IPS-20b (cell line): ENCODE results near the gene KLHL7.
A peak's percentile ranks its signal among the peaks of the same experiment; 100 is the strongest.

Experiments
- H3K27ac ChIP-seq: one replicate; pipeline ENCODE4 v1.5.1; 2013; ENCODE audit warnings: low read length
- H3K27me3 ChIP-seq: 2 replicates; pipeline ENCODE4 v1.6.1; 2013; ENCODE audit warnings: mild to moderate bottlenecking, low read length, inconsistent platforms; ENCODE audit not compliant: insufficient read depth
- H3K36me3 ChIP-seq: 2 replicates; pipeline ENCODE4 v1.6.1; 2013; ENCODE audit warnings: low read depth, mild to moderate bottlenecking, inconsistent platforms, low read length, moderate library complexity; ENCODE audit not compliant: insufficient read depth
- H3K4me1 ChIP-seq: 2 replicates; pipeline ENCODE4 v1.6.1; 2013; ENCODE audit warnings: mild to moderate bottlenecking, control low read depth, inconsistent platforms, low read length, moderate library complexity; ENCODE audit not compliant: insufficient read depth
- H3K4me3 ChIP-seq: 2 replicates; pipeline ENCODE4 v1.5.1; 2013; ENCODE audit warnings: mild to moderate bottlenecking, low read length, inconsistent platforms
- H3K9ac ChIP-seq: 2 replicates; pipeline ENCODE4 v1.6.1; 2013; ENCODE audit warnings: low read depth, mild to moderate bottlenecking, inconsistent platforms, low read length, moderate library complexity
- H3K9me3 ChIP-seq: 2 replicates; pipeline ENCODE4 v1.6.1; 2013; ENCODE audit warnings: mild to moderate bottlenecking, low read depth, low read length, inconsistent platforms; ENCODE audit not compliant: insufficient read depth

The KLHL7 gene

DNA sequence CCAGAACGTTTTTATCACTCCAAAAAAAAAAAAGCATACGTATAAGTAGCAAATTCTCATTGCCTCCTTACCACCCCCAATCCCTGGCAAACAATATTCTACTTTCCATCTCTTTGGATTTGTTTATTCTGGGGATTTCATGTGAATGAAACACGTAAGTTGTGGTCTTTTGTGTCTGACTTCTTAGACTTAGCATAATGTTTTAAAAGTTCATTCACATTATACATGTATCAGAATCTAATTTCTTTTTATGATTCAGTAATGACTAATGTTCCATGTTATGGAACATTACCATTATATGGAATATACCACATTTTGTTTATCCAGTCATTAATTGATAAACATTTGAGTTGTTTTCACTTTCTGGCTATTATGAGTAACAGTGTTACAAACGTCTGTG lies 12.5 kb upstream of the KLHL7 start:
- H3K27ac ChIP-seq, result no peak overlapping the region
- H3K9me3 ChIP-seq, result no peaks in the 10 kb centered on the region
- H3K27me3 ChIP-seq, result no peaks in the 10 kb centered on the region
- H3K9ac ChIP-seq, result no peak overlapping the region
- no peaks in the 10 kb centered on the region for H3K36me3 ChIP-seq
- no peaks in the 10 kb centered on the region for H3K4me1 ChIP-seq
- no peak overlapping the region for H3K4me3 ChIP-seq

DNA sequence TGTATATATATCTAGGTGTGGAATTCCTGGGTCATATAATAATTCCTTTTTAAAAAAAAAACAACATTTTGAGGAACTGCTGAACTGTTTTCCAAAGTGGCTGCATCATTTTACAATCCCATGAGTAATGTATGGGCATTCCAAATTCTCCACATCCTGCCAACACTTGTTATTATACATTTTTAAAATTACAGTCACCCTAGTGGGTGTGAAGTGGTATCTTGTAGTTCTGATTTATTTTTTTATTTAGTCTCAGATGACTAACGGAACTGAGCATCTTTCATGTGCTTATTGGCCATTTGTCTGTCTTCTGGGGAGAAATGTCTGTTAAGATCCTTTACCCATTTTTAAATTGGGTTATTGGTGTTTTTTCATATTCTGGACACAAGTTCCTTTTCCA lies 12.0 kb upstream of the KLHL7 start:
- Histone ChIP-seq H3K4me1 (no peaks in the 10 kb centered on the region), H3K27me3 (no peaks in the 10 kb centered on the region), H3K9me3 (no peaks in the 10 kb centered on the region), H3K36me3 (no peaks in the 10 kb centered on the region), H3K9ac (no peak overlapping the region), H3K27ac (no peak overlapping the region), H3K4me3 (no peak overlapping the region)

DNA sequence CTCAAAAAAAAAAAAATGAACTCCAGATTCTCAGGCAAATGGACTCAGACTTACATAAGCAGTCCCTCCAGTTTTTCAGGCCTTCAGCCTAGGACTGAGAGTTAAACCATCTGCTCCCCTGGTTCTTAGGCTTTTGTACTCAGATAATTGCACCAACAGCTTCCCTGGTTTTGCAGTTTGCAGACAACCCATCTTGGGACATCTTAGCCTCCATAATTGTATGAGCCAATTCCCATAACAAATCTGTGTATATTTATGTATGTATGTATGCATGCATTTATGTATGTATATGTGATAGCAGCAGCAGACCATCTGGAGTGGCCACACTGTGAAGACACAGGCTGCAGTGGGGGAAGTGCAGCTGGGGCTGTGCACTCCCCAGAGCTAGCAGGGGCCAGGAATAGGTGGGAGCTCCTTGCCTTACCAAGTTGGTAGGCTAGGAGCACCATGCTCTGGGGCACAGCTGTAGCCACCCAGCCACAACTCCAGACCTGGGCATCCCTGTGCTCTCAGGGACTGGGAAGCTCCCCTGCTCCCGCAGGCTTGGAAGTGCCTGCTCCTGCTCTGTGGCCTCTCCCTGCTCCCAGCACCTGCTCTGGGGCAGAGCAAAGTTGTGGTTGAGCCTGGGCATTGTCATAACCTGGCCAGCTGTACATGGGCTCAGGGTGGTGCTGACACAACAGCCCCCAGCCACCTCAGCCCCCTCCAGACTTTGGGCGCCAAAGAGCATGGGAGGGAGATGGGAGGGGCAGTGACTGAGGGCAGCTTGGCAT lies 8.9 kb upstream of the KLHL7 start:
- Histone ChIP-seq H3K36me3 (no peaks in the 10 kb centered on the region), H3K4me3 (no peak overlapping the region), H3K9me3 (no peaks in the 10 kb centered on the region), H3K9ac (no peak overlapping the region), H3K4me1 (no peaks in the 10 kb centered on the region), H3K27me3 (no peaks in the 10 kb centered on the region), H3K27ac (no peak overlapping the region)

DNA sequence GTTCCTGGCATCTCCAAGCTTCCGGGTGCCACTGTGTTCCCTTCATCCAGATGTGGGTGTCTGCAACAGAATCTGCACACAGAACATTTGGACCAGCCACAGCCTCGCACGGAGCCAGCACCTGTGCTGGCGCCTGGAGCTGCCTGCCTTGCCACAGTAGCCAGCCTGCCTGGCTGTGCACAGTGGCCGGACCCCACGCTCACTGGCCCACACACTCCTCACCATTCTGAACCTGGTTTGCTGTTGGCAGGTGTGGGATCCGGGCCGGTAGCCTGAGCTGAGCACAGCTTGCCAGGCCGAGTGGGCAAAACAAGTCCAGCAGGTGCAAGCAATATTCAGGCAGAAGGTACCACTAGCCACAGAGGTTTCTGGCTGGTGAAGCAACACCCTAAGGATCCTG lies 7.6 kb upstream of the KLHL7 start:
- no peaks in the 10 kb centered on the region for H3K4me1 ChIP-seq
- H3K27ac ChIP-seq, result no peak overlapping the region
- no peak overlapping the region for H3K9ac ChIP-seq
- H3K27me3 ChIP-seq, result no peaks in the 10 kb centered on the region
- no peaks in the 10 kb centered on the region for H3K36me3 ChIP-seq
- no peak overlapping the region for H3K4me3 ChIP-seq
- no peaks in the 10 kb centered on the region for H3K9me3 ChIP-seq

DNA sequence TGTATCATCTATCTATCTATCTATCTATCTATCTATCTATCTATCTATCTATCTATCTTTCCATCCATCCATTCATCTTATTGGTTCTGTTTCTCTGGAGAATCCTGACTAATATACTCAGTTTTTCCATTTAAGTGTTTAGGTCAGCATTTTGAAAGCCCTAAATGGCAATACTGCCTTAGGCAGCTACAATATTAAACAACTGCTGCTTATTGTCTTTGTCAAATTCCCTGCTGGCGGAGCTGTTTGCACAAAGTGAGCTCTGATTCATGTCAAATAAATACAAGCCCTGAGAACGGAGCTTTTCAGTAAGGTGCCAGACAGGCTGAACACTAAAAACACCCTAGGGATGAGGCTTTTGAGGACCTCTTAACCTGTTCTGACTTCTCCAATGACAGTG lies 7.1 kb upstream of the KLHL7 start:
- Histone ChIP-seq H3K27me3 (no peaks in the 10 kb centered on the region), H3K27ac (no peak overlapping the region), H3K9ac (no peak overlapping the region), H3K36me3 (no peaks in the 10 kb centered on the region), H3K9me3 (no peaks in the 10 kb centered on the region), H3K4me1 (no peaks in the 10 kb centered on the region), H3K4me3 (no peak overlapping the region)

DNA sequence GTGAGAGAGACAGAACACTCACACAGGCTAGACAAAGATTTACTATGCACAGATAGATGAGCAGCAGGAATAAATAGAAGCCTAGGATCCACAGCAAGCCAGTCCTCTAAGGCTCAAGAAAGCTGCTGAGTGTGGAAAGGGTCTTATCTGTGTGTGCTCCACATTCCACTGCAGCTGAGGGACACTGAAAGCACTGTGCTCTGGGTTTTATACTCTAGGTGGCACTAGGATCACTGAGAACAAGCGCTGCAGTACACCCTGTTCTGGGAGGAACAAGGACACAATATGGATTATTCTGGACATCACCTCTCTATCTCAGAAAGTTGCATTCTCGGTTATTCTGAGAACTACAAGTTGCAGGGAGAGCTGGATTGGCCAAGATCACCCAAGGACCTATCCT lies 4.9 kb upstream of the KLHL7 start:
- Histone ChIP-seq H3K4me1 (no peaks in the 10 kb centered on the region), H3K27me3 (no peaks in the 10 kb centered on the region), H3K4me3 (no peak overlapping the region), H3K27ac (no peak overlapping the region), H3K9ac (no peak overlapping the region), H3K36me3 (no peaks in the 10 kb centered on the region), H3K9me3 (no peaks in the 10 kb centered on the region)

DNA sequence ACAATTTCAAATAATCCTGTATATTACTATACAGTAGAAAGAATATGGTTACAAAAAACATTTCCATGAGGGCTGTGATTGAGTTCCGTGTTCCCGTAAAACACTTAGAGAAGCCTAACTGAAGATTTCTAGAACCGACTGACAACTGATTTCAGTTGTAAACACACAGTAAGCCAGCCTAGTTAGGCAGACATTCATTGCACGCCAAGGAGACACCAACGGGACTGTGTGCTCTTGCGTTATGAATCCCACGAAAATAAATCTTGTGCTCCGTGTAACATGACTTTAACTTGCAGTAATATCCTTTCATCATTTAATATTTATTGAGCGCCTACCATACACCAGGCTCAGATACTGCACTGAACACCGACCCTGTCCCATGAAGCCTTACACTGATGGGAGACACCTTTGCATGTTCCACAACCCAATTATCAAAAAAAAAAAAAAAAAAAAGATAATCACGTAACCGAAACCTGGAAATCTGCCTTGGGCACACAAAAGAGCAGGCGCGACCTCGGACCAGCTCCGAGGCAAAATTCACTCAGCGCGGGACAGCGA lies 420 bp upstream of the KLHL7 start:
- H3K27ac ChIP-seq, result no peak overlapping the region
- no peaks in the 10 kb centered on the region; the same call in 1 of the 2 replicates for H3K36me3 ChIP-seq

DNA sequence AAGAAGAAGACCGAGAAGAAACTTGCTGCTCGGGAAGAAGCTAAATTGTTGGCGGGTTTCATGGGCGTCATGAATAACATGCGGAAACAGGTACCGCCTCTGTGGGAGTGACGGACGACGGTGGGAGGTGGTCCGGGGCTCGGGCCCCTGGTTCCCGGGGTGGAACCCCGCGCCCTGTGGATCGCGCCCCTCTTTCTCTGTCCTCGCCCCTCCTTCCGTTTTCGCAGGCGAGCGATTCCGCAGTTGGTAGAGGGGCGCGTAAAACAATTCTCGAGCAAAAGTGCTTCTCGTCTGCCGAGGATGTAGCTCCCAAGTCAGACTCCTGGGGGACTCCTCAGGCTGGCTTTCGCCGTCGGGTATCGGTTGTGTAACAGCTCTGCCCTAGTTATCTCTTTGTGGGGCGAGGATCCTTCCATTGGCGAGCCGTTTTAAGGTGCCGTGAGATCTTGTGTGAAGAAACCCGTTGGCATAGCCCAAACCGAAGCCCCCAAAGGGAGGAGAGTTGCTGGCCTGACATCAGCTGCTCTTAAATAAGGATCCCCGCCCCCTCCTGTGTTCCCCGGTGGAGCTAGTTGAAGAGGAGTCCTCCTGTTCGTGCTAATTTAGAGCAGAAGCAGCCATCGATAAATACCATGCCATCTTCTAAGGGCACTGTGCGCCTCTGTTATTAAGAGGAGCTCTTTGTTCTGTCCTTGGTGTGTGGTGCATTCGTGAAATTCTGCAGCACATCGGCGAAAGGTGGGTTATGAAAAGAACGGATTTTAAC lies 655 bp downstream of the KLHL7 start:
- Histone ChIP-seq H3K9ac (peak overlapping the region; percentile 92), H3K27ac (peak overlapping the region; percentile 79), H3K9me3 (no peaks in the 10 kb centered on the region), H3K36me3 (no peaks in the 10 kb centered on the region; the same call in 1 of the 2 replicates), H3K4me1 (peaks cover 20% of the 10 kb centered on the region), H3K4me3 (peak overlapping the region; percentile 96), H3K27me3 (no peaks in the 10 kb centered on the region)

More for the DNA sequence above, 420 bp upstream of the KLHL7 start:
- no peaks in the 10 kb centered on the region for H3K27me3 ChIP-seq
- H3K4me3 ChIP-seq, result peak overlapping the region; percentile 96
- peaks cover 15% of the 10 kb centered on the region for H3K4me1 ChIP-seq
- peak overlapping the region; percentile 92 for H3K9ac ChIP-seq
- H3K9me3 ChIP-seq, result no peaks in the 10 kb centered on the region

DNA sequence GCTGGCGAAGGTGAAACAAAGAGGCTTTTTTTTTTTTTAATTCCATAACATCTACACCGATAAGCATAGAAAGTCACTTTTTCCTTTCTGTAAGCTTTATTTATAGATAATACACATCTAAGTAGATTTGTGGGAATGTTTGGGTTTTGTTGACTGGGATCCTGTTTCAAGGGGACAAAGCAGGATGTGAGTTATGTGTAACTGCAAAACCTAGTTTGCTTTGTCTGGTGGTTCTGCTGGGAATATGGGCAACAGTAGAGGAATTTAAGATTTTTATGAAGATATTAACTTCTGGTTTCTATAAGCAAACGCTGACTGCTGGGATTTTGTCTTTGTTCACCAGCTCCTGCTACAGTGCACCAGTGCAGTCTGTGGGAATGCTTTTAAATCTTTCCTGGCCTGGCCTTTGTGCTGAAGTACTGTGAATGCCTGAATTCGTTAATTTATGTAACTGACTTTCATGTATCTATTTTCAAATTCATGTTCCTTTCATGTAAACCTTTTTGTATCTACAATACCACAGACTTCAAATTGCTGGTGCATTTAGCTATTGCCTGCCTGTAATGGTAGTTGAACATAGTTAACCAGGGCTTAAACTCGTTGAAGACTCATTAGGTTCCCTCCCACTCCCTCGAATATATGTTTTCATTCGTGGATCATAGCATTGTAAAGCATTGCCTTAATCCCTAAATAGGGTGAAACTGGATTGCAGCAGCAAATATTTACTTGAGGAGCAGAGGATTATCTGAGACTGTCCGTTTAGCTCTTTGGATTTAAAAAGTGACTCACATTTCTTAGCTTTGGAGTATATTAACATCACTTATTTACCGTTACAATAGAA lies 1.5 kb downstream of the KLHL7 start:
- no peaks in the 10 kb centered on the region for H3K27me3 ChIP-seq
- H3K4me1 ChIP-seq, result peaks cover 21% of the 10 kb centered on the region
- H3K9ac ChIP-seq, result peak overlapping the region; percentile 92
- H3K9me3 ChIP-seq, result no peaks in the 10 kb centered on the region
- H3K27ac ChIP-seq, result peak overlapping the region; percentile 79
- peak overlapping the region; percentile 96 for H3K4me3 ChIP-seq
- H3K36me3 ChIP-seq, result no peaks in the 10 kb centered on the region; the same call in 1 of the 2 replicates

DNA sequence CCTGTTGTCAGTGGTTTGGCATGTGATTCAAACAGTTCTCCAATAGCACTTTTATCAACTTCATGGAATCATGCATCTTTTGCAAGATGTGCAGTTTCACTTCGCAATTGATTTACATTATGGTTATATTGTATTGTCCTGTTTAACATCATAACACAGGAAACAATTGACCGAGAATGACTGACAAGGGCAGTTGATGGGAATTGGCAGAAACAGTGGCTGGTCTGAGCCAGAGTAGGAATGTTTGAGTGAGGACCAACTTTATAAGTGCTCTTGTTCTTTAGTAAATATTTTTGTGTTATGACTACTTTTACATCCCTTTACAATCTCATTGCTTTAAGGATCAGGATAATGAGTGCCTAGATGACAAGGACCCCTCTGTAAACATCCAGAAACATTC lies 2.2 kb downstream of the KLHL7 start:
- Histone ChIP-seq H3K27me3 (no peaks in the 10 kb centered on the region), H3K4me1 (peaks cover 29% of the 10 kb centered on the region), H3K36me3 (no peaks in the 10 kb centered on the region; the same call in 1 of the 2 replicates), H3K9me3 (no peaks in the 10 kb centered on the region), H3K9ac (peak overlapping the region; percentile 92; the same call in 1 of the 2 replicates), H3K27ac (peak overlapping the region; percentile 79), H3K4me3 (peak overlapping the region; percentile 96)

DNA sequence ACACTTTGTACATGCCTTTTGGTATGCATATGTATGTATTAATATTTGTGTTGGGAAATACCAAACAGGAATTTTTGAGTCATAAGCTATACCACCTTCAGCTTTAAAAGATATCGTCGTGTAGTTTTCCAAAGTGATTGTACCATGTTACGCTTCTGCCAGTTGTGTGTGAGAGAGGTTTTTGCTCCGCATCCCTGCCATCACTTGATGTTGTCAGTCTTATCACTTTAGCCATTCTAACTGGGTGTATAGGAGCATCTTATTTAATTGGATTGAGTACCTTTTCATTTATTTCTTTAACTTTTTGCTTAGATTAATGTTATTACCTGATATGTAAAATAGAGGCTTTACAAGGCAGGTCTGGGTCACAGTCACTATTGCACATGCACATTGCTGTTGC lies 3.4 kb downstream of the KLHL7 start:
- no peak overlapping the region for H3K9ac ChIP-seq
- H3K36me3 ChIP-seq, result no peaks in the 10 kb centered on the region; the same call in 1 of the 2 replicates
- no peaks in the 10 kb centered on the region for H3K9me3 ChIP-seq
- H3K4me1 ChIP-seq, result peaks cover 39% of the 10 kb centered on the region
- H3K27me3 ChIP-seq, result no peaks in the 10 kb centered on the region
- H3K4me3 ChIP-seq, result peak overlapping the region; percentile 96; the same call in 1 of the 2 replicates
- no peak overlapping the region for H3K27ac ChIP-seq
